OCI-M1 (cell line): ENCODE data around the gene TNFAIP2.
"Not testable (repeated sequence)": the region's sequence is repeated elsewhere in the genome, so short reads cannot be mapped to it uniquely, and the experiment has no call there.

Experiments used
- DNase-seq: peaks from one replicate; lab custom pipeline; 2025; lab: John Stamatoyannopoulos, UW

The TNFAIP2 gene

DNA sequence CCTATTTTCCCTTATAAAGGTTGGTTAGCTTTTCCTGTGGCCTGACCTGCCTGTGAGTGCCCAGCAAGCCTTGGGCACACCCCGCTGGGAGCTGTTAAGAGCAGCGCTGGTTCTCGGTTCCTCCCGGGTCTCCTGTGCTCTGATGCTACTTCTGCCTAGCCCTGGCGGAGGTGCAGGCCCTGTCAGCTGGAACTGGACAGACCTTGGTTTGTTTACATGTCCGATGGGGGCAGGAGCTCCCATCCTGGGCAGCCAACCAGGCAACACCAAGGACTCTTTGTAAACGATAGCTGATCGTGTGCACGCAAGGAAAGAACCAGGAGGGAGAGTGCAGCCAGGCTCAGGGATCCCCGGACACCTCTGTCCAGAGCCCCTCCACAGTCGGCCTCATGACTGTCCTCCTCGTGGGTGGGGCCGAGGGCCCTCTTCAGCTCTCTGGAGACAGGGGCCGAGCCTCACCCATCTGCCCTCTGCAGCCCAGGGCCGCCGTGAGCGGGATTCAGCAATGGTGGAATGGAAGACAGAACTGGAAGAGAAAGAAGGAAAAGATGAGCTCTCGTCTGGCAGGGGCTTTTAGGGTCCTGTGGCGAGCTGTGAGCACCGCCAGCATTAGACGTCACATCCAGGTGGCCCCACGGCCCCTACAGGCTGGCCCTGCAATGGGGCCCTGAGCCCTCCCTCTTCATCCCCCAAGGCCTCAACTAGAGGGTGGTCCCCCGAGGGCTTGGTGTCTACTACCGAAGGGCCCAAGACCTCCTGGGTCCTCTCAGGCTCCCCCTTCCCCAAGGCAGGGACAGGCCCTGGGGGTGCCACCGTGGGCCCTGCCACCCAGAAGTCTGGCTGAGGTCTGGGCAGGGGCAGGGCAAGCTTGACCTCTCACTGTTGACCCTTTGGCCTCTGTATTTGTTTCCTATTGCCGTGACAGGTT lies 12.3 kb downstream of the TNFAIP2 start:
- DNase-seq, result no peak

DNA sequence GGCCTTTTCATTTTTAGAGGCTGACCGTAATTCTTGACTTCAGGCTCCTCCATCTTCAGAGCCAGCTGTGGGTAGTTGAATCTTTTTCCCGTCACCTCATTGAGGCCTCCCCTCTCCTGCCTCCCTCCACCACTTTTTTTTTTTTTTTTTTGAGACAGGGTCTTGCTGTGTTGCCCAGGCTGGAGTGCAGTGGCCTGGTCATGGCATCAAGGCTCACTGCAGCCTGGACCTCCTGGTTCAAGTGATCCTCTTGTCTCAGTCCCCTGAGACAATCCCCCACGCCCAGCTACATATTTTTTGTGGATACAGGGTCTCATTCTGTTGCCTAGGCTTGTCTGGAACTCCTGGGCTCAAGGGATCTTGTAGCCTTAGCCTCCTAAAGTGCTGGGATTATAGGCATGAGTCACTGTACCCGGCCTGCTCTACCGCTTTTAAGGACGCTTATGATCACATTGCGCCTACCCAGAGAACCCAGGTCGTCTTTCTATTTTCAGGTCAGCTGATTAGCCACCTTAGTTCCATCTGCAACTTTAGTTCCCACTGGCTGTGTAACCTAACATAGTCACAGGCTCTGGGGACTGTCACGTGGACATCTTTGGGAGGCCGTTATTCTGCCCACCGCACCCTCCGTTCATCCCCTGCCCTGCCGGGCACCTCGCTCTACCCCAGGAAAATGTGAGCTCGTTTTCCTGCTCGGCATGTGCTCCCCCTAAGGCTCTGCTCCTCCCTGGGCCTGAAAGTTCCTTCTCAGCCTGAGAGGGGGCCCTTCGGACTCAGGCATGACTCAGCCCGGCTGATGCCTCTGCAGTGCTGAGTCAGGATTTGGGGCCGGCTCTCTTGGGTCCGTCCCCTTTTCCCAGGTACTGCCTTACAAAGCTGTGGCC lies 13.4 kb downstream of the TNFAIP2 start:
- peak; percentile 22 for DNase-seq

DNA sequence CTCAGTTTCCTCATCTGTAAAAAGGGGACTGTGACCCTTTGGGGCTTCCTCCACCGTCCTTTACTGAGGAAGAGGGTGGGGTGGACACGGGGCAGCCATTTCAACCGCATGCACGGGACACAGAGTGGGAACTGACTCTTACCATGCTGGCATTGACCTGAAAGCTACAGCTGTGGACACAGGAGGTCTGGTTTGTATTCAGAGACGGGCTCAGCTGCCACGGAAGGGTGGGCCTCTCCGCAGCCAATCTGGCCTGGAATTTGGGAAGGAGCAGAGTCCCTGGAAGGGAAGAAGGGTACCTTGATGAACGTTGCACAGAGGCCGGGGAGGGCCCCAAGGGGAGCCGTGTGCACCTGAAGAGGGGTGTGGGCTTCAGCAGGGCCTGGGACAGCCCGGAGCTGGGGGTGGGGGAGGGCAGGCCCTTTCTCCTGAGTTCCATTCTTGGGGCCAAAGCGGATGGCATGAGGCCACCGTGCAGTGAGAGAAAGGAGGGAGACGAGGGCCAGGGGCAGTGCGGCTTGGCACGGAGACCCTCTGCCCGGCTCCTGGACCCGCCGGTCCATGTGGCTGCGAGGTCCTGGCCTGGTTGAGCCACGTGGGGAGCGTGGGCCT lies 14.5 kb downstream of the TNFAIP2 start:
- DNase-seq, result no peak

DNA sequence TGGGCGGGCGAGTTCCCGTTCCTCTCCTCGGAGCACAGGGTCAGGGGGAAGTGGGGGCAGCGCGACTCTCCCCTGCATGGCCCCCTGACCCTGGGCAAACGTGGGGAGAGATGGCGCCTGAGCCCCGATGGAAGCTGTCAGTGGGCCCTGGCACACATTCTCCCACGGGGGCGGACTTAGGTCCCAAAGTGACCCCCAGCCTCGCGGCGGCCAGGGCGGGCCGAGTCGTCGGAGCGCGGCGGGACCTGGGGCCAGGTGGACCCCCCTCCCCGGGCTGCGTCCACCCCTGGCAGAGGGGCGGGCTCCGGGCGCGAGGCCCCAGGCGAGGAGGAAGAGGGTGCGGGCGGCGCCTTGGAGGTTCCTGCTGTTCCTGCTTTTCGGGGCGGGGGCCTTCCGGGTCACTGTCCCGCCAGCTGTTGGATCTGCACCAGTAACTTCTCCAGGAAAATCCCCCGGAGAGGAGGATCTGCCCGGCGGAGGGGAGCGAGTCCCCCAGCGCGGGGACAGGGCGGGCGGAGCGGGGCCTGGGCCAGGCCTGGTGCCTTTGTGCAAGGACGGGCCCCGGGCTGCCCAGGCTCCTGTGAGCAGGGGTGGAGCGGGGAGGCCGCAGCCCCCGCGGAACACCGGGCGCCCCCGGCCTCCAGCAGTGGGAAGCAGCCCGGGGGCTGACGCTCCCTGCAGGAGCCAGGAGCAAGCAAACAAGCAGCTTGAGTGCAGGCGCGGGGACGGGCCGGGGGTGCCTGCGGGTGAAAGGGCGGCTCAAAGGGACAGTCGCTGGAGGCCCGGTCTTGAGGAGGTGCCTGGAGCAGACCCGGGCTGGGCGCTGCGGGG lies 15.3 kb downstream of the TNFAIP2 start:
- DNase-seq, result no peak

DNA sequence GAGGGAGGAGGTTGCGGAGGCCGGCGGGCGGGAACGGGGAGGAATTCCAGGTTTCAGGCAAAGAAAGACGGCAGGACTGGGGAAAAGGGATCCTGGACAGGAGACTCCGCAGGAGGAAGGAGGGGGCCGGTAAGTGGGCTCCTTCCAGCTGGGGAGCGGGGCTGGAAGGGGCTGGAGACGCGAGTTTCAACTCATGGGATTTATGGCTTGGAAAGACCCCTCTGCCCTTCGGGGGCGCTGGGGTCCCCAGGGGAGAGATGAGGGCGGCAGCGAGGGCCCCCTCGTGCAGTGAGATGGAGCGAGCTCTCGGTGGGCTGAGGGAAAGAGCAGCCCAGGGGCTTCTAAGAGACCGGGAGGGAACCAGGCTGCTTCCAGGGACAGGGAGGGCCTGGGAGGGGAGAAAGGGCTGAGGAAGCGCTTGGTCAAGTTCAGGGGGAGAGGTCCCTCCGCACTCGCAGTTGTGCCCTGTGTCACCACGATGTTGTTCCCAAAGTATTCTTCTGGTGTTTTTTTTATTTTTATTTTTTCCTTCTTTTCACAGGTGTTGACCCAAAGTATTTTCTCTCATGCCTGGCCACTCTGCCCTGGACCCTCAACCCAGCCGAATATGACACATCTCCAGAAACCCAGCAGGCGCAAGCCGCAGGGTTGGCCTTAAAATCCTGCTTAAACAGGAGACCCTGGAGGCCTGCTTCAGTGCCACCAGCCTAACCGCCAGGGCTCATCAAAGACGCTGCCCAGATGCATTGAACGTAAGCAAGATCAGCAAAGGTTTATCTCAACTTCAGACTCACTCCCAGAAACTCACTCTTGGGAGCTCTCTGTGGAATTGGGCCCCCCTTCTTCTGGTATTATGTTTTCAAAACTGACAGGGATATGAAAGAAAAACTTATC lies 16.1 kb downstream of the TNFAIP2 start:
- no peak for DNase-seq

DNA sequence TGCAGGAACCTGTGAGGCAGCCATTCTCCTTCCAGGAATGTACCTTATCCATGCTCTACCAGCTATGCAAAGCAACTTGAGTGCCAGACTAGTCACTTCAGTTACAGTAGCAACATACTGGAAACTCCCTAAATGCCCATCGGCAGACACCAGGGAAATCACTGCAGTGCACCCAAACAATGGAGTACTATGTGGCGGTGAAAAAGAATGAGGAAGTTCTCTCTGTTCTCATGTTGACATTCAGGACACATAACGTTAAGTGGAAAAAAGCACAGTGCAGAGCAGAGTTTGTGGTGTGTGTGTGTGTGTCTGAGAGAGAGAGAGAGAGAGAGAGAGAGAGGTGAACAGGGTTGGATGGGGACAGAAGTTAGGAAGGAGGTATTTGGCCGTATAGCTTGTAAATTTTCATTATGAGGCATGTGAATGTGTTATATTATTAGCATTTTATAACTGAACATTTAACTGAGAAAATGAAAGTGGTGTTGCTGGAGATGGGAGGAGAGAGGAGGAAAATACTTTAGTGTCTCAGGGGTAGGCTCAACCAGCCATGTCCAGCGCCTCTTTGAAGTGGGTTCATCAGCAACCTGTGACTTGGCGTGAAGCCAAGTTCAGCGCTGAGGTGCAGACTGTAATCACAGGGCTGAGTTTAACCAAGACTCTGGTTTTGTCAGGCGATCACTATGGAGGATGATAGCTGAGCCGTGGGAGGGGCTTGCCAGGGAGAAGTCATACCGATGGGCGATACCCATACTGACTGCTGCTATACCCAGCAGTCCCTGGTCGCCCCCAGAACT lies 17.3 kb downstream of the TNFAIP2 start:
- peak; percentile 36 for DNase-seq

DNA sequence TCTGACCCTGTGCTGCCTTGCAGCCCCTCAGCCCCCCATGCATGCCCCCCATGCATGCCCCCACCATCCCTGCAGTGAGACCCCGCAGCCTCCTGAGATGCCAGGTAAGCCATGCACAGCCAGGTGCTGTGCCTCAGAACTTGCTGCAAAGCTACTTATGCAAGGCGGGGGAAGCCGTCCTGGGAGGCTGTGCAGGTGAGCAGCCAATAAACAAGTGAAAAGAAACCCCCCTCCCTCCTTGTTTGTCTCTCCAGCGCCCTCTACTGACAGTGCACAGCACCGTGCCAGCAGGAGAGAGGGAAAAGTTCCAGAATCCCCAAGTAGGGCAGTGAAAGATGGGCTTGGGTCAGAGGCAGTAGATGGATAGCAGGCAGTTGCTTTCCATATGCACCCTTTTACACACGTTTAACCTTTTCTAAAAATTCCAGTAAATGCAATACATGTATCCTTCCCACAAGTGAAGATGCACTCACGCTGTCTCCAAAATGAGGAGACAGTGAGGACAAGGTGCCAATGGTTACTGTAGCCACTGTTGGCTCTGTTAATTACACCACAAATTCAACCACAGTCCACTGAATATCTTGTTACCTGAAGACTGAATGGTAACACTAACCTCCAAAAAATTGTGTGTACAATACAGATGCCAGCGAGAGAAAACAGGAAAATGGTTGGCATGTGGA lies 18.0 kb downstream of the TNFAIP2 start:
- DNase-seq, result peak; percentile 58

DNA sequence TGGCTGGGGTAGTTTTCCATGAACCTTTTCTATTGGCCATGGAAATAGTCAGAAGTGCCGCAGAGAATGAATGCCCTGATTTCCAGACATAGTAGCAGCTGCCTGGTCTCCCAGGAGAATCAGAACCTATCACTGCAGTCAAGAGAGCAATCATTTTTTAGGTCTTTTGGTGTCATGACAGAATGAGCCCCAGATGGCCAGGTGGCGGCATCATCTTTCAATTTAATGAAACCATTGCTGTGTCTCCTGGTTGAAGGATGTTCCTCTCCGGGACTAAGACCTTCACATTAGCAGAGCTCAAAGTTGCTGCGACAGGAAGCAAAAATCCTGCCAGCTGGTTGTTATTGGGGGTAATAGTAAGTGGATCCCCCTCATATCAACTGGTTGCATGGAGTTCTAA lies 18.8 kb downstream of the TNFAIP2 start:
- DNase-seq, result peak; percentile 16

DNA sequence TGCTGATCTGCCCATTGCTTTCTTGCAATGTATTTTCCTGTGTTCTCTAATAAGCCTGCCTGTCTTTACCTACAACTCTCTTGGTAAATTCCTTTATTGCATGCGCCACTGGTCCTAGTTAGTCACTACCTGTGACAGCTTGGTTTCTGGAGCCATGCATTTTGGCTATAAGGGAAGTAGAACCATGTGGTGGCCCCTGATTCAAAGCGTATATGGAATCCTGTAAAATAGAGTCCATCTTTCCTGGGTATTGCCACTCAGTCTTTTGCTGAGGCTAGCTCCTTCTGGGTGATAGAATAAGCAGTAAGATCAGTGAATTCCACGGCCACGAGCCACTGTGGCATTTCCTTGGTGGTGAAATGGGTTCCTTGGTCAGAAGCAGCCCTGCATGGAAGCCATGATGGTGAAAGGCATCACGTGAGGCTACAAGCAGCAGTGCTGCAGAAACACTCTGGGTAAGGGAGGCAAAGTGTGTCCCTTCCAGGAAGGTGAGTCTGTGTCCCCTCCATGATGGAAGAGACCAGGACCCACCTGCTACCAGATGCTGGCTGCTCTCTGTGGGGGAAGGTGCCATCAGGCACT lies 19.6 kb downstream of the TNFAIP2 start:
- no peak for DNase-seq

DNA sequence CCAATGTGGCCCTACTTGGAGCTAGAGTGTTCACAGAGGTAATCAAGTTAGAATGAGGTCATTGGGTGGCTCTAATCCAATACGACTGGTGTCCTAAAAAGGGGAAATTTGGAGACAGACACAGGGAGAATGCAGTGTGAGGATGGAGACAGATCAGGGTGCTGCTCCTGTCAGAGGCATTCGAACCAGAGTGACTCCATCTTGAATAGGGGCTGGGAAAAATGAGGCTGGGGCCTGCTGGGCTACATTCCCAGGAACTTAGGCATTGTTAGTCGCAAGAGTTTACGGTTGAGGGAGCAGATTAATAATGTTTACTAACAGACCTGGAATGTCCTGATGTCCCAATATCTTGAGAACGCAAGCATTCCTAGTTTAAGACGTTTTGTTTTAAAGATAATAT lies 20.2 kb downstream of the TNFAIP2 start:
- no peak for DNase-seq

DNA sequence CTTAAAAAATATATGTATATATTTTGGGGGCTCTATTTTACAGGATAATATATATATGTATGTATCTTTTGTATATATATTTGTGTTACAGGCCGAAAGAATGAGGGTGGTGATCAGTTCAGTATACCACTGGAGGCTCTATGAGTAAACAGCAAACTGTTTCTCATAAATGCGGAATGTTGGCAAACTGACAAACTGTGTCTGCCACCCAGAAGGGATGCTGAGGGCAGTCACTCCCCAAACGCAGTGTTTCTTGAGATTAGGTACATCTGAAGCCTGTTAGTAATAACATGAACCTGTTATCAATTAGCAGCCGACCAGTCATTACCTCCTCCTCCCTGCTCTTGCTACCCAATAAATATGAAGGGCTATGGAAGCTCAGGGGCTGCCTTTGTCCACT lies 20.8 kb downstream of the TNFAIP2 start:
- no peak for DNase-seq

DNA sequence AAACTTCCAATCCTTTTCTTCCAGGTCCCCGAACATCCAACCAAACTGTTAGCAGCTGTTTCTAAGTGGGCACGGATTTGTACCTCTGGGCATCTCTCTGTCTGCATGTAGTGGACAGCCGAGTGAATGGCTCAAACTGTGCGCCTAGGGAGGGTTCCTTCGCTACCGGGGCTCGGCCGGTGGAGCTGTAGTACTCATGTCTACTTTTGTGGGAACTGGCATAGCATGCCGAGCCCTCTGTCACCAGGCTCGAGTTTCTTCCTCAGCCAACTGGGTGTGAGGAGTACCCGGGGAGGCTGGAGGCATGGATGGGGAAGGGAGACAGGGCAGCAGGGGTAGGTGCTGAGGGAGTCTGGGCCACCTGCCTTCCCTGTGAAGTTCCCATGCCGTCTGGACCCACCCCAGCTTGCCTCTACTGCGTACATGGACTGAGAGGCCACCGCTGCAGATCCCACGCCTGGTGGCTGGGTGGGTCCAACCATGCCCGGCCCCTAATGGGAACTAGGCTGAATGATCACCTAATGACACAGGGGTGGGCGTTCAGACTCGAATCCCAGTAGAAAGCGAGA lies 23.0 kb downstream of the TNFAIP2 start:
- no peak for DNase-seq

DNA sequence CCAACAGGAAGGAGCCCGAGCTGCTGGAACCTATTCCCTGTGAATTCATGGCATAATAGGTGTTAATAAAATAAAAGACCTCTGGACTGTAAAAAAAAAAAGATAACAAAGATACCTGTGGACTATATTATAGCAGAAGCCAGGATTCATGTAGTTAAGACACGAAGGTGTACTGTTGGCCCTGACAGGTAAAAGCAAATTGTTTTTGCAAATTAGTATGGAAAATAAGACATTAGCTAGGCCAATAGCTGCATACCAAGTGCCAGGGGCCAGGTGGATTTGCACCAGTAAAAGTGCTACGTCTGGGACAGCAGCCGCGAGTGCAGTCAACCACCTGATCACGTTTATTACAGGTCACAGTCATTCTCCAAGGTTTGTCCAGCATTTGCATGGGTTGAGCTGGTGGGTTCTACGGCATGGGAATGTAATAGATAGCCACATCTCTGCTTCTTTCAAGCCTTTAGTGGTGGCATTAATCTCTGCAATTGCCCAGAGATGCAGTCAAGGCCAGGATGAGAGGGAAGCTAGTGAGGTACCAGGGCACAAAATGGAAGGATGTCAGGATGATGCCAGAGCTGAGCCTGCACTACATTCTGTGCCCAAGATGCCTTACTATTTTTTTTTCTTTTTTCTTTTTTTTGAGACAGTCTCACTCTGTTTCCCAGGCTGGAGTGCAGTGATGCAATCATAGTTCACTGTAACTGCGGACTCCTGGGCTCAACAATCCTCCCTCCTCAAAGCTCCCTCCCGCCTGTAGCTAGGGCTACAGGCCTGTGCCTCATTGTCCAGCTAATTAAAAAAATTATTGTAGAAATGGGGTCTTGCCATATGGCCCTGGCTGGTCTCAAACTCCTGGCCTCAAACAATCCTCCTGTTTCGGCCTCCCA lies 26.3 kb downstream of the TNFAIP2 start:
- no peak for DNase-seq

DNA sequence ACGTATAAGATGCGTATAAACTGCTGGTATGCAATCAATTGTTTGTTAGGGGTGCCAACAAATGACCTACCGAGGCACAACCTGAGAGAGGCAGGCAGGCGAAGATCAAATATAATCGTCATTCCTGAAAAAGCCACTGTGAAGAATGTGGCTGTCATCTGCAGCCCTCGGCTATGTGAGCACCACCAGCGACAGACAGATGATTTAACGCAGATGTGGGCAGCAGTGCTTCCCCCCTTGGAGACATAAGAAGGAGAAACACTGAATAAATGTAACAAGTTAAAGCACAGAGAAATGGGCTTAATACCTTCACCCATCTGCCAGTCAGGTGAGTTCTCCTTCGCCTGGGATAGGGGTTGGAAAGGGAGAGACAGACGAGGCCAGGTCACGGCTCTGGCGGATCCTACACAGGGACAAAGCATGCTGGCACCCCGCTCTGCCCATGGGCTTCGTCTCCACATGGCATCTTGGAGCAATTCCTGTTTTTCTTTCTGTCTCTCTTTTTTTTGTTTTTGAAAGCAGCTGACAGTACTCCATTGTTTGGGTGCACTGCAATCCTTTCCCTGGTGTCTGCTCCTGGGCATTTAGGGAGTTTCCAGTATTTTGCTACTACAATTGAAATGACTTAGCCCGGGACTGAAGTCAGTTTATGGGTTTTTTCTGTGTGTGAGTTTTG lies 28.1 kb downstream of the TNFAIP2 start:
- no peak for DNase-seq

DNA sequence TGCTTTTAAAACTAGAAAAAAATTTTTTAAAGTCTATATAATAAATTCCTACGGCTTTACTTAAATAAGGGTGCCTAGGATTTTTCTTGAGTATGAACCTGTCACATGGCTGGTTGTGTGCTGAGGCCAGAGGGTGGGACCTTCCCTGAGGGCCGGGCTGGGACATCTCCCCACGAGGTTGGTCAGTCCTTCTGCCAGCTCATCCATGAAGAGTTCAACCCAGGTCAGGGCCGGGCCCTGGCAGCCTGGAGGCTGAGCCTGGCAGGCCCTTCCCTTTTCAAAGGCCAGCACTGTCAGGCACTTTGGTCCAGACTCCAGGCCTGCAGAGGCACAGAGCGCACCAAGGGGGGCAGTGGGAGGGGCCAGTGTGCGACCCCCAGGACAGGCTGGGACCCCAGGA lies 31.7 kb downstream of the TNFAIP2 start:
- peak; percentile 14 for DNase-seq

DNA sequence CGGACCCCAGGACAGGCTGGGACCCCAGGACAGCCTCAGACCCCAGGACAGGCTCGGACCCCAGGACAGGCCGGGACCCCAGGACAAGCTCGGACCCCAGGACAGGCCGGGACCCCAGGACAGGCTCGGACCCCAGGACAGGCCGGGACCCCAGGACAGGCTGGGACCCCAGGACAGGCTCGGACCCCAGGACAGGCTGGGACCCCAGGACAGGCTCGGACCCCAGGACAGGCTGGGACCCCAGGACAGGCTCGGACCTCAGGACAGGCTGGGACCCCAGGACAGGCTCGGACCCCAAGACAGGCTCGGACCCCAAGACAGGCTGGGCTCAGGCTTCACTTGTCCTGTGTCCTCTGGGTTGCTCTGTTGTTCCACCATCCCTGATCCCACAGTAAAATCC lies 32.2 kb downstream of the TNFAIP2 start:
- not testable (repeated sequence) for DNase-seq
